Subcutaneous adipose tissue (tissue), 4 donors: Measurements from ENCODE around the gene ATL1. TPM values are rescaled to one million over a fixed set of nuclear protein-coding genes. Genes with fewer than 3 reads are reported as not detected.

Source experiments
- CTCF ChIP-seq: fragments of 450-650 bp; IDR thresholded peaks from one replicate; pipeline ENCODE4 v1.5.1; 2016; ENCODE audit warnings: low read depth, mild to moderate bottlenecking, control low read depth, antibody characterized with exemption, moderate library complexity
- total RNA-seq, 4 donors: library from RNA; depleted of rRNA; stranded (reverse); fragments of >200 nt; gene quantifications; one replicate each; pipeline ENCODE4 v1.1.0, GENCODE V29; 2016

The ATL1 gene
- total RNA-seq, 4 donors from 2014 or later, result 2.4 to 5.4 (median 4.9) TPM

- no peak for TF ChIP-seq CTCF
These were observed 20.9 kb upstream of the ATL1 start for GRCh38 chr14:50539051-50539450.

- TF ChIP-seq CTCF, result no peak
These were observed 18.8 kb upstream of the ATL1 start for GRCh38 chr14:50541159-50541567.

GRCh38 chr14:50542941-50543418, 17.0 kb upstream of the ATL1 start:
- TF ChIP-seq CTCF, result no peak

GRCh38 chr14:50544911-50545310, 15.0 kb upstream of the ATL1 start:
- TF ChIP-seq CTCF, result no peak

- TF ChIP-seq CTCF, result no peak
These were observed 14.3 kb upstream of the ATL1 start for GRCh38 chr14:50545618-50546017.

GRCh38 chr14:50550294-50550693, 9.7 kb upstream of the ATL1 start:
- no peak for TF ChIP-seq CTCF

GRCh38 chr14:50551877-50552276, 8.1 kb upstream of the ATL1 start:
- no peak for TF ChIP-seq CTCF
